ENCODE data around the gene PPP1R1B. TPM values are rescaled to one million over a fixed set of nuclear protein-coding genes. Genes with fewer than 3 reads are reported as not detected.

PPP1R1B gene
- total RNA-seq, 1 experiment from 2014 or later: not detected

- Mint-ChIP-seq H3K27ac (ENCODE audit: unreplicated experiment) (no peak overlapping the region), H3K4me1 (ENCODE audit: low read depth, unreplicated experiment) (peaks cover 14% of the 10 kb centered on the region), H3K9me3 (ENCODE audit: unreplicated experiment) (no peaks in the 10 kb centered on the region), H3K36me3 (ENCODE audit: insufficient read depth, unreplicated experiment) (peaks cover 5% of the 10 kb centered on the region), H3K4me3 (ENCODE audit: unreplicated experiment) (no peak overlapping the region), H3K27me3 (ENCODE audit: insufficient read depth, unreplicated experiment) (no peaks in the 10 kb centered on the region)
- DNase-seq: no peak
- no peaks in the 10 kb centered on the region for H3K9me3 ChIP-seq
- ChIA-PET CTCF (interaction anchor here (0.8 to 1.6 kb wide), 2 partner anchors 58 to 132 kb away, joined by 3 to 7 read pairs; no protein-coding TSS in a partner anchor), POLR2A (no interaction called here)
- no TSS peak for BruUV-seq (replicated peaks)
- intact Hi-C loops (cut with micrococcal nuclease; ENCODE audit: unreplicated experiment): no loop called here
- peaks cover 25% of the 10 kb centered on the region for H3K4me1 ChIP-seq
- no peaks in the 10 kb centered on the region for H3K27me3 ChIP-seq (replicated peaks; ENCODE audit: control insufficient read depth, insufficient read depth, low read length)
- no peaks in the 10 kb centered on the region for H3K36me3 ChIP-seq (ENCODE audit: control insufficient read depth, insufficient read depth, low read length)
- TF ChIP-seq CTCF (IDR thresholded peaks at IDR 0.05; ENCODE audit: insufficient read depth in 1 of 2, low read depth in 1 of 2, low read length in 1 of 2, severe bottlenecking in 1 of 2, unreplicated experiment in 1 of 2): no peak
- H3K4me3 ChIP-seq (ENCODE audit: low read depth, low read length): no peak overlapping the region
These were observed 52.9 kb downstream of the PPP1R1B start for GRCh38 chr17:39679521-39680192.

GRCh38 chr17:39683295-39683939 is 56.7 kb downstream of the PPP1R1B start:
- H3K27ac Mint-ChIP-seq (ENCODE audit: unreplicated experiment): no peak overlapping the region
- ChIA-PET POLR2A (no interaction called here), CTCF (no interaction called here)
- no peaks in the 10 kb centered on the region for H3K27me3 Mint-ChIP-seq (ENCODE audit: insufficient read depth, unreplicated experiment)
- peaks cover 18% of the 10 kb centered on the region for H3K4me1 Mint-ChIP-seq (ENCODE audit: low read depth, unreplicated experiment)
- DNase-seq: no peak
- Histone ChIP-seq H3K4me1 (peaks cover 17% of the 10 kb centered on the region), H3K27me3 (replicated peaks; ENCODE audit: control insufficient read depth, insufficient read depth, low read length) (no peaks in the 10 kb centered on the region), H3K9me3 (no peaks in the 10 kb centered on the region), H3K4me3 (ENCODE audit: low read depth, low read length) (no peak overlapping the region), H3K36me3 (ENCODE audit: control insufficient read depth, insufficient read depth, low read length) (no peaks in the 10 kb centered on the region)
- no peak overlapping the region for H3K4me3 Mint-ChIP-seq (ENCODE audit: unreplicated experiment)
- TF ChIP-seq CTCF (IDR thresholded peaks at IDR 0.05; ENCODE audit: insufficient read depth in 1 of 2, low read depth in 1 of 2, low read length in 1 of 2, severe bottlenecking in 1 of 2, unreplicated experiment in 1 of 2): no peak
- intact Hi-C loops (cut with micrococcal nuclease; ENCODE audit: unreplicated experiment): no loop called here
- no TSS peak for BruUV-seq (replicated peaks)
- H3K36me3 Mint-ChIP-seq (ENCODE audit: insufficient read depth, unreplicated experiment): peaks cover 8% of the 10 kb centered on the region
- H3K9me3 Mint-ChIP-seq (ENCODE audit: unreplicated experiment): no peaks in the 10 kb centered on the region

GRCh38 chr17:39684369-39685192 is 57.8 kb downstream of the PPP1R1B start:
- no peak for TF ChIP-seq CTCF (IDR thresholded peaks at IDR 0.05; ENCODE audit: insufficient read depth in 1 of 2, low read depth in 1 of 2, low read length in 1 of 2, severe bottlenecking in 1 of 2, unreplicated experiment in 1 of 2)
- Histone ChIP-seq H3K4me1 (peaks cover 20% of the 10 kb centered on the region), H3K4me3 (ENCODE audit: low read depth, low read length) (no peak overlapping the region), H3K36me3 (ENCODE audit: control insufficient read depth, insufficient read depth, low read length) (no peaks in the 10 kb centered on the region), H3K9me3 (no peaks in the 10 kb centered on the region), H3K27me3 (replicated peaks; ENCODE audit: control insufficient read depth, insufficient read depth, low read length) (no peaks in the 10 kb centered on the region)
- H3K36me3 Mint-ChIP-seq (ENCODE audit: insufficient read depth, unreplicated experiment): peaks cover 8% of the 10 kb centered on the region
- ChIA-PET POLR2A (no interaction called here), CTCF (interaction anchor here (0.7 kb wide), 1 partner anchor 18 kb away, joined by 3 read pairs; no protein-coding TSS in a partner anchor)
- BruUV-seq (replicated peaks): no TSS peak
- H3K27me3 Mint-ChIP-seq (ENCODE audit: insufficient read depth, unreplicated experiment): no peaks in the 10 kb centered on the region
- intact Hi-C loops (cut with micrococcal nuclease; ENCODE audit: unreplicated experiment): no loop called here
- H3K4me1 Mint-ChIP-seq (ENCODE audit: low read depth, unreplicated experiment): peaks cover 11% of the 10 kb centered on the region
- H3K9me3 Mint-ChIP-seq (ENCODE audit: unreplicated experiment): no peaks in the 10 kb centered on the region
- H3K4me3 Mint-ChIP-seq (ENCODE audit: unreplicated experiment): no peak overlapping the region
- no peak overlapping the region for H3K27ac Mint-ChIP-seq (ENCODE audit: unreplicated experiment)
- no peak for DNase-seq
